HG02973 (cell line): ENCODE measurements around the gene PACSIN3.

Source experiments
- ATAC-seq: cut with Tn5 transposase; IDR thresholded peaks from one replicate; pipeline ENCODE4 v1.9.1; 2021; ENCODE audit warnings: moderate library complexity; ENCODE audit not compliant: unreplicated experiment

PACSIN3 gene

DNA sequence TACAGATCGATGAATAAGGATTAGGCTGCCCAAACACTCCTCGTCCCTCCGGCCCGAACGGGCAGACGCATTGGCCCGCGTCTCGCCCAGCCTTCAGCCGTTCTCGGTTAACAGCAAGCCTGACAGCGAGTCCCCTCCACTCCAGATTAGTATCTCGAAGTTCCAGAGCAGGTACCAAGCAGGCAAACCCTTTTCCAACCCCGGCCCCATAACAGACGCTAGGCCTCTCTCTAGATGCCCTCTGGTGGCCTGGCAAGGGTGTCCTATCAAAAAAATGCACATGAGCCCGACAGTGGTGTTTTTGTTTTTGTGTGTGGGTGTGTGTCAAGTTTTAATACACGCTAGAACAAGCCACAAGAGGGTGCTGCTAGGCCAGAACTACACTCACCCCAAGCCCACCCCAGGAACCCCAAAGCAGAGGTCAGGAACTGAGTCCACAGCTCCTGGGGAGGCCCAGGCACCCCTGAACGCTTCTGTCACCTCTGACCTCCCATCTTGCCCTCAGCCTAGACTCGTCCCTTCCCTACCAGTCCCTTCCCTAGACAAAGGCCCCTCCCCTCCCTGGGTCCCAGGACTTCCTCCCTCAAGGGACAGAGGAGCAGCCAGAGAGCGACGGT is 8.9 kb downstream of the PACSIN3 start:
- ATAC-seq = peak; percentile 43

DNA sequence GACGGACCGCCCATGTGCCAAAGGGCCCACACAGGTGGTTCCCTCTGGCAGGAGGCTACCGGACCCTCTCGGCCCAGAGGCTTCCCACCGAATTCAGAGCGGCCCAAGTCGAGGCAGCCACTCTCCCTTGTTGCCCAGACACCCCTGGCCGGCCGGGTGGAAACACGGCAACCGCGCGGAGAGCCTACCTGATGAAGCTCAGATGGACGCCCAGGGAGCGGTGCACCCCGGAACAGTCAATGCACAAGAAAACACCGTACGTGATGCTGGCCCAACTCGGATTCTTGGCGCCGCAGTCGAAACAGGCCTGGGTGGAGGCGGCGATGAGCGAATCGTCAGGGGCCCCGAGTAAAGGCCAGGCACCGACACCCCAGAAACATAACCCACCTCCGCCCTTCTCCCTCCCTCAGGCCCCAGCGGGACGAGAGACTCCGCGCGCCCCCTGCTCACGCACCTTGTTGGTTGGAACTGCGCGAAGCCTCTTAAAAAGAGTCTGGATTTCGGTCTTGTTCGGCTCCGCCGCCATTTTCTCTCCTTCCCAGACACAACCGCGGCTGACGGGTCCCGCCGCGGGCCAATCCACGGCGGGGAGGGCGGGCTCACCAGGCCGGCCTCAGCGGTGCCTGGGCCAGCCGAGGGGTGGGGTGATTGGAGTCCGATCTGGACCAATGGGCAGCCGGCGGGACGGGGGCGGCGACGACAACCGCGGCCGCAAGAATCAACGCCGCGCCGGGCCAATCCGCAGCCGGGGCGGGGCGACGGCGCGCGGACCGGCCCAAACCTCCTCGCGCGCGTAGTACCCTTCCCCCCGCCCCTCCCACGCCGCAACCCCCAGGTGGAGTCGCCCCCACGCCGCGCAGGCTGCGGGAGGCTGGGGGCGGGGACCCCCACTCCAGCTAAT is 9.7 kb downstream of the PACSIN3 start, which contains the start of gene ARFGAP2:
Gene ARFGAP2, minus strand, starts transcription at position 552 of the 901 bp plus-strand sequence. Its CDS starts 26 bp downstream, at position 526.
- peak; percentile 85 for ATAC-seq

DNA sequence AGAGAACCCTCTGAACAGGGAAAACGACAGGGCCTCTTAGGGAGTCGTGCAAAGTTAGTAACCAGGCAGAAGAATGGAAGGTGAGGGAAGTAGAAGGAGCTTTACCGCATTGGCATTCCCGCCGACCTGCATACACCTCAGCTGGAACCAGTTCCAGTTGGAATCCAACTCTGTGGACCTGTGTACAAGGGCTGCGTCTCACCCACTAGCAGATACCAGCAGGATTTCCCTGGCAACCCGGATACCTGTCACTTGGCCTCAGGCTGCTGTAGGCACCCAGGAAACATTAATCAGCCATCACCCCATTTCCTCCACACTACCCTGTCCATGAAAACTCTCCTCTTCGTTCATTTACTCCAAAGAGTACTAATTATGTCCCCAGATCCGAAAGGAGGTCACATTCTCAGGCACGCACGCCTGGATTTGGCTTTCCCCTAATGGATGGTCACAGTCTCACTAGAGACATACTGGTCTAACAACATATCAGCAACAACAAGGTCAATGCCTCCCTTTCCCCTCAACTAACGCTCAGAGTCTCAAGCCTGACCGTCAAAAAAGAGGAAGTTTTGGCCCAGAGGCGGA is 10.4 kb downstream of the PACSIN3 start:
- no peak for ATAC-seq

DNA sequence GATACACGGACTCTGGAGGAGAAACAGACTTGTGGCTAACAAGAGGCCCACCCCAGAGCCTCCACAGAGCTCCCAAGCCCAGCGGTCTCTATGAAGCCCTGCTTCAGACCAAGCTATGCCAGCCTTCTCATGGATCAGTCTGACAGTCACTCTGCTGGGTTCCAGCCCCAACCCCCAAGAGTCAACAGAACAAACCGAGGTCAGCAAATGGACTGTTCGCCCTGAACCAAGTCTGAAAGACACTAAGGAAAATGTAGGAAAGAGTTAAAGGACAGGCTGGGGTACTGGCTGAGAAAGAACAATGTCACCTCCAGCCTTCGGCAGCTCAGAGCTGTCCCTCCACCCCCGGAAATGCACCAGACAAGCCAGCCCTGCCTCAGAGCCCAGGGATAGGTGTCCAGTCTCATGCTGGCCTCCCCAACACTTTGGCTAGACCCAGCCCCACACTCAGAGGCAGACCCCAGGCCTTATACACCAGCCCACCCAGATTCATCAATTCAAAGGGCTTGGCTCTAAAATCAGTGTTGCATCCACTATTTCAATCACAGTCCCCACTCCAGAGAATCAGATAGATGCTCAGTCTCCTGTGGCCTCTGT is 13.4 kb downstream of the PACSIN3 start:
- ATAC-seq = no peak

- no peak for ATAC-seq
Measured at GRCh38 chr11:47171856-47172255, 14.4 kb downstream of the PACSIN3 start.

DNA sequence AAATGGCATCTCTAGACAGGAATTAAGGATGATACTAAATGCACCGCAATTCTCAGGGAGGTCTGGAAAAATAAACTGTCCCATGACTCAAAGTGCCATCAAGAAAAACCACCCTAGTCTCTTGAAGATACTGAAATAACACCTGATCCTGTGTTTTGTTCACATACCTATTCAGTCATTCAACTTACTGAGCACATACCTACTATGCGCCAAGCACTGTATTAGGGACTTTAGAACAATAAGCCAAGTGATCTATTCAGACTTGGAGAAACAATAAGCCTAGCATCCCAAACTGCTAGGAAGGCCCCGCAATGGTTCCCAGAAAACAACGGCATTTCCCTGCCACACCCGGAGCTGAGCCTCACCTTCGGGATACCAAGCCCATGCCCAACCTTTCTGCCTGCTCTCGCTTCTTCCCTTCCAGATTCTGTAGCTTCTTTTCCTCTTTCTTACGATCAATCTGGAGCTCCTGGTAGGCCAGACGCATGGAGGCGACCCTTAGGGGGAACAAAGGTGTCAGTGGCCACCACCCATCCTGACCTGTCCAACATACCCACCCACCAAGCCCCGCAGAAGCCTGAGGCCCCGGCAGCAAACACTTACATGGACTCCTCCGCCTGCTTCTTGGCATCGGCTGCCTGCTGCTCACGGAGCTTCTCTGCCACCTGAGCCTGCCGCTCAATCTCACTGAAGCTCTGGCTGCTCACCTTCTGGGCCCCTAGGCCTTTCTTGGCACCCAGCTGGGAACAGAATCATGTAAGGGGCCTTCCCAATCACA is 15.0 kb downstream of the PACSIN3 start:
- no peak for ATAC-seq

- no peak for ATAC-seq
Measured at GRCh38 chr11:47166368-47166767, 19.9 kb downstream of the PACSIN3 start.

- no peak for ATAC-seq
Measured at GRCh38 chr11:47165253-47165840, 20.9 kb downstream of the PACSIN3 start.

DNA sequence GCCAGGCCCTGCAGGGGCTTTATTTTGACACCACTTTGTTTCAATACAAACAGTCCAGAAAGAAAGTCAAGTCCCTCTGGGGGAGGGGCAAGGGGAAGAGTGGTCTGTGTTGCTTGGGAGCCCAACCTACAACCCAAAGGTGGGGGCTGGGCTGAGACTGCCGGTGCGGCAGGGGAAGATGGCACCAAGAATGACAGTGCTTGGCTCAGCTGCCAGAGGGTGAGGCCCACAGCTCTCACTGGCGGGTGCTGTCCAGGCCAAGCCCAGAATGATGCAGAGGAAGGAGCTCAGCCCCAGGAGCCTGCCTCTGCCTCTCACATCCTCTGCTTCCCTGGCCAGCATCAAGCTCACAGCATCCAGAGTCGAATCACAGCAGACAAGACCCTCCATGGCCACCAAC is 21.9 kb downstream of the PACSIN3 start:
- no peak for ATAC-seq

DNA sequence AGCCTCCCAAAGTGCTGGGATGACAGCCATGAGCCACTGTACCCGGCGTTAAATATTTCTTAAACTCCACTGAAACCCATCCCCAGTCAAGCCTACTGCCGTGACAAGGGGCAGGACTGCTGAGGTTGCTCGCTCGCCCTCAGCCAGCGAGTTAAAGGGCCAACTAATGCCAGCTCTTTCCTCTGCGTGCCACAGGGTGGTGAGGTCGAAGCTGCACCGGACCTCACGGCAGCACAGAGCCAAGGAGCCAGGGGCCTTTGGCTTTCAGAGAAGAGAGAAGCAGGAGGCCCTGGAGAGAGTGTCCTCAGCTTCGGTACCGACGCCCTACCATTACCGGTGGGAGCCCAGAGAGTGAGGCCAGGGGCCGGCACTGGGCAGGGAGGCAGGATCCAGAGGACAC is 22.3 kb downstream of the PACSIN3 start:
- no peak for ATAC-seq

DNA sequence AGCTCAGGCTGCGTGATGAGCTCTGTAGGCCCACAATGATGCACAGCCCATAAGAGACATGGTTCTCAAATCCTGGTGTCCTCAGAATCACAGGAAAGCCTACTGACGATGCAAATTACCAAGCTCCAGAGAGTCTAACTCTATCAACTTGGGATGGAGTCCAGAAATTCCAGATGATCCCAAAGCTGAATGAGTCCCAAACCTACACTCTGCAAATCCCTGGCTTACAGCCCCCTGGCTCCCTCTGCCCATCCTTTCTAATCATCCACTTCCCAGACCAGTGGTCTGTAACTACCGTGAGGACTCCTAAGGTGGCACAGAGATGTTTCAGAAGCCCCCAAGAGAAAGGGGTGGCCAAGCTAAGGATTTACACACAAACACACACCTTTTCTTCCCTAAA is 23.0 kb downstream of the PACSIN3 start:
- ATAC-seq = no peak

- no peak for ATAC-seq
Measured at GRCh38 chr11:47162426-47162825, 23.8 kb downstream of the PACSIN3 start.

- ATAC-seq = no peak
Measured at GRCh38 chr11:47161890-47162289, 24.3 kb downstream of the PACSIN3 start.

- peak; percentile 54 for ATAC-seq
Measured at GRCh38 chr11:47161134-47161854, 24.9 kb downstream of the PACSIN3 start.

GRCh38 chr11:47160753-47161133 is 25.5 kb downstream of the PACSIN3 start:
- ATAC-seq = no peak

DNA sequence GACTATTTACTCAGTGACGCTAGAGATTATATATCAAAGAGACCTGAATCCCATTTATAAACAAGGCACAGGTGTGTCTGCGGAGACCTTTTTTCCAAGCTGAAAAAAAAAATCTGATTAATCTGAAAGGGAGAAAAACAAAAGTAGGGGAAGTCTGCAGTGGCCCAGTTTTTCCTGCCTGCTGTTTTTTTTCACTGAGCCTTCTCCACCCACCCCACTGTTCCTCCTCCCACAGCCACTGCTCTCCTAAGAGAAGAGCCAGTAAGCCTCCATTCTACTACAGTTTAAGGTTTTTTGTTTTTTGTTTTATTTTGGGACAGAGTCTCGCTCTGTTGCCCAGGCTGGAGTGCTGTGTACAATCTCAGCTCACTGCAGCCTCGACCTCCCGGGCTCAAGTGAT is 28.0 kb downstream of the PACSIN3 start:
- ATAC-seq = no peak

GRCh38 chr11:47157805-47158204 is 28.4 kb downstream of the PACSIN3 start:
- ATAC-seq = no peak

DNA sequence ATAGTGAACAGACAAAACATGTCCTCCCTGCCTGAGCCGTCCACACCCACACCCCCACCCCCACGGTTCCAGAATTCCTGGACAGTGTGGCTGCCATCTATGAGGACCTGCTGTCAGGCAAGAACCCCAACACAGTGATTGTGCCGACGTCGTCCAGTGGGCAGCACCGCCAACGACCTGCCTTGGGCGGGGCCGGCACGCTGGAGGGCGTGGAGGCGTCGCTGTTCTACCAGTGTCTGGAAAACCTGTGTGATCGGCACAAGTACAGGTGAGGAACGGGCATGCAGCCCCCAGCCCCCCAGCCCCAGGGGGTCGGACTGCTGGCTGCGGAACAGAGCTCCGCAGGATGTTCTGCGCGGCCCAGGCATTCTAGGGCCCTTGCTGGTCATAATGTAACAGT is 29.3 kb downstream of the PACSIN3 start:
- no peak for ATAC-seq

GRCh38 chr11:47156333-47156732 is 29.9 kb downstream of the PACSIN3 start:
- ATAC-seq = no peak

- no peak for ATAC-seq
Measured at GRCh38 chr11:47155879-47156278, 30.4 kb downstream of the PACSIN3 start.
